ENCODE data around the gene ARHGEF33.
A peak's percentile ranks its signal among the peaks of the same experiment; 100 is the strongest.

ARHGEF33 gene

DNA sequence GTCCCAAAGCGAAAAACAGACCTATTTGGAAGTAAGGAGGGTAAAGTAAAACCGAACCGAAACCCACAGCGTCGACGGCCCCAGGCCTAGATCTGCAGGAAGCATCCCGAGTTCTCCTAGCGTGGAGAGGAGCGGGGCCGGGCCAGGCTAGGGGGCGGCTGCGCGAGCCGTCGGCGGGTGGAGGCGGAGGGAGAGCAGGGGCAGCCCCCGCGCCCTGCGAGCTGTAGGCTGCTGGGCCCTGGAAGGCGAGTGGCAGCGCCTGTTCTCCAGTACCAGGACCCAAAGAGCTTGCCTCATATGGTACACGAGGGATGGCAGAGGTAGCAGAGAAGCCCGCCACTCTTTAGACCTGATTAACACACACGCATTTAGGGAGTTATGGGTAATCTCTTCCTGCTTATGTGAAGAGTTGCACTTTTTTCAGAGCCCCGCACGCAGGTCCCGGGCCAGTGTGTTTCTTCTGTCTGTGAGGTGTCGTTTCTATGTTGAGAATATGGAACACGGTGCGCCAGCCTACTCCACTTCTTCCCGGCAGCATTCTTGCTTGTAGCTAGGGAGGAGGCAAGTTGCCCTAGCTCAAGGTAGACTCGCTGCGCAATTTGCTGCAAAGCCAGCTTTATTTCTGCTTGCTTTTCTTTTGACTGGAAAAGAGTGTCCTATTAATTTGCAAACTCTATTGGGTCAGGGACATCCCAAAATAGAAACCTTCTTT lies 71.1 kb downstream of the ARHGEF33 start:
- DNase-seq = no peak

DNA sequence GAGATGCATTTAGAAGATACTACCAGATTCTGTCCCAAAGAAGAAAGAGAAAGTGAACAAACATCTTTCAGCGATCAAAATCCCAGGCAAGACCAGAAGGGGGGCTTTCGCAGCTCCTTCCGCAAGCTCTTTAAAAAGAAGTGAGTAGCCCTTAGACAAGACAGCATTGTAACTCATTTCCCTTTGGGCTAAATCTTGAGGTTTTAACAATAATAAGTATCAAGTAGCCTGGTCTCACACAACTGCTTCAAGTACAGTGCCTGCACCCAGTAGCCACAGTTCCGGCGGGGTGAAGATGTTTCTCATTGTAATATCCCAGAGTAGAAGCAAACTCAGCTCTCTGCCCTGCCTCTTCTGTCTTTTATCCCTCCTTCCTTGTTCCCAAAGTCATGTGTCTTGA lies 76.3 kb downstream of the ARHGEF33 start:
- no peak for DNase-seq

DNA sequence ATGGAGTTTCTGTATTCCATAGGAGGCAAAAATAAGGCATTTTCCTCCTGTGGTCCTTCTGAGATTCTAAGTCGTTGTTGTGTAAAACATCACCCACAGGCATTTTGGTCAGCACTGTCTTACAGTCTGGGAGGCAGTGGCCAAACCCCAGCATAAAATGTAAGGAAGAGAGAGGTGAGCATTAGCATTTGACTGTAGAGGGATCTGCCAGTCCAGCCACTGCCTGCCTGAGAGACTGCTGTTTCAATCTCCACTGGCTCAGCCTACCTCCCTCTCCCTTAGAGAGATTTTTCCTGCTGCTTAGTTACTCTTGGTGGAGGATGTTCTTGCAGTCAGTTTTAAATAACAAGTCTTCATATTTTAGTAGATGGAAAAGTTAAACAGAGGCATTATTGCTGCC lies 77.0 kb downstream of the ARHGEF33 start:
- DNase-seq = no peak

DNA sequence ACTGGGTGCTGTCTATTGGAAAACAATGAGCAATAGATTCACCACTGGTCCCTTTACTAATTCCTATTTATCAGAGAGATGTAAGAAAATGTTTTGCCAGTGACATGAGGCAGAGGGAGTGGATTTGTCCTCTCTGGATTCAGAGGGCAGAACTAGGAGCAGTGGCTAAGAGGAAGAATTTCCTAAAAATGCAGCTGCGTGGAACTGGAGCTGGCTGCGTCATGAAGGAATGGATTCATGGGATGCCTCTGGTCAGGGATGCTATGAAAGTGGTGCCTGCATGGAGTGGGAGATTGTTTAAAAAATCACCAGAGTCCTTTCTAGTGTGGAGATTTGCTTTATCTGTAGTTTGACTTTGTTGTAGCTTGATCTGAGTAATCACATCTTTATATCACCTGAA lies 78.3 kb downstream of the ARHGEF33 start:
- no peak for DNase-seq

DNA sequence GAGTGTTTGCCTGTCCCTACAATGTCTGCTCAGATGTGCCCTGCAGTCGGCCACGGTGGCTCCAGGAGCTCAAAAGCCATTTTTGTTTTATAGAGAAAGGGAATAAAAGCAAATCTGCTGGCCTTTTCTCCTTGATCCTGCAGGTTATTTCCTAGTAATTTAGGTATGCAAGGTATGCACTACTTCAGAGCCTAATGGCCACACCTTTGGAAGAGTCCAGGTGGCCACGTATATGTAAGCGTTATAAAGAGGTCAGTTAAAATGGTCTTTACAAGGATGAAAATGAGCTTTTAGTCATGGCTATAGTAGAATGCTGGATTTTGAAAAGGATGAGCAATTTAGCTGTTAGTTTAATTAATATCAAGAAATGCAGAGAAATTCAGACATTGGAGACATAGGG lies 81.7 kb downstream of the ARHGEF33 start:
- DNase-seq = no peak

DNA sequence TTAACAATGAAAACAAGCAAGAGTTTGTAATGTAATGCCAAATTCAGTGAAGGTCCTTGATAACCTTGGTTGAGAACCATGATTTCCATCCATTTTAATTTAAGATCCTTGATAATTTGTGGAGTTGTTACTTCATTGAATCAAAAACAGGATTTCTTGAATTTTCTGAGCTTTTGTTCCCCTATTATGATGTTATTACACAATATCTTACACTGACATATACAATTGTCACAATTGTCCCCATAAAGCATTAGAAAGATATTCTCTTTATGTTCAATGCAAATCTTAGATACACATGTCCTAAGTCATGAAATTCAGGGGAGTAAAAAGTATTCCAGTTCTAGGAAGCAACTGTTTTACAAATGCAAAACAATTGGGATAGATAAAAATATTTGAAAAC lies 83.6 kb downstream of the ARHGEF33 start:
- no peak for DNase-seq

DNA sequence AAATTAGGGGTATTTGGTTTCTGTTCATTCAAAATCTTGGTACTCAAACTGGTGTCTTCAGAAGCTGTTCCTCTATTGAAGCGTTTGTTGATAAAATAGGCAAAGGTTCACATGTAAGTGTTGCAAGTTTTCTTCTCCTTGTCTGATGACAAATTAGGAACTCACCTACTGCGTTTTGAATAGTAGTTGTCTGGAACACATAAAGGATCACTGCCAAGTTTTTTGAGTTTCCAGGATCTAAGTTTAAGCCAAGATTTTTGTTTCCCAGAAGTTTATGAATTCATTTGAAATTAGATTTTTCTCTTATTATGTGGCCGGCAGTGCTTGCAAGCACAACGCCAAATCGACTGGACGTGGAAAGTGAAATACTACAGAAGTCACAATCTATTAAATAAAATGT lies 85.4 kb downstream of the ARHGEF33 start:
- no peak for DNase-seq

DNA sequence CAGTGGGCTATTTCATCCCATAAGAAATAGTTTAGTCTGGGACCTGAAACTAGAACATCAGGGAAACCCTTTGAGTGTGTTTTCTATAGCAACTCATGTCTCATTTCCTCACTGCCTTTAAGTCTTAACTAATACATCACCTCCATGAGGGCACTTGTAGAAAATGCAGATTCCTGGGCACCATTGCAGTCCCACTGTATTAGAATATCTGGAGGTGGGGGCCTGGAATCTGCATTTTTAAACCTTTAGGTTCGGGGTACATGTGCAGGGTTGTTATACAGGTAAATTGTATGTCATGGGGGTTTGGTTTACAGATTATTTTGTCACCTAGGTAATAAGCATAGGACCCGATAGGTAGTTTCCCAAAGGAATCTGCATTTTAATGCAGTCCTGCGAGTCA lies 87.4 kb downstream of the ARHGEF33 start:
- no peak for DNase-seq

DNA sequence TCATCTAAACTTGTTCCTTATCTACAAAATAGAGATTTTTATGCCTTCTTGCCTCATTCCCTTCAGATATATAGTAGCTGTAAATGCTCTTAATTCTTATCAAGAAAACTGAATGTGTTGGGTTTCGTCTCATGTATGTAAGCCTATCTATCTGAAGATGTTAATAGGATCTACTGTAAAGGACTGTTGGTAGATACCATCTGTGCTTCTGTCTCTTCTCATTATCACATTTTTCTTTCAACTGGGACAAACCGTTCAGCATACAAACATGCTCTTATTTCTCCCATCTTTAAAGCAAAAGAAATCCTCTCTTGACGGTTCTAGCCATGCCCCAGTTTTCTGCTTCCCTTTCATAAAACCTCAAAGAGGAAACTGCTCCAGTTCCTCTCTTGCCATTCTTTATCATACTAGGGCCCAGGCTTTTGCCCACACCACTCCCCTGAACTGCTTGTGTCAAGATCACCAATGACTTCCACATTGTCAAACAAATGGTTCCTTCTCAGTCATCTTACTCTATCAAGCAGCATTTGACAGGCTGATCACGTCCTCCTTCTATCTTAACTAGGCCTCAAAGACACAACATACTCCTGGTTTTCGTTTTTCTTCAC lies 88.7 kb downstream of the ARHGEF33 start:
- peak; percentile 34 for DNase-seq

DNA sequence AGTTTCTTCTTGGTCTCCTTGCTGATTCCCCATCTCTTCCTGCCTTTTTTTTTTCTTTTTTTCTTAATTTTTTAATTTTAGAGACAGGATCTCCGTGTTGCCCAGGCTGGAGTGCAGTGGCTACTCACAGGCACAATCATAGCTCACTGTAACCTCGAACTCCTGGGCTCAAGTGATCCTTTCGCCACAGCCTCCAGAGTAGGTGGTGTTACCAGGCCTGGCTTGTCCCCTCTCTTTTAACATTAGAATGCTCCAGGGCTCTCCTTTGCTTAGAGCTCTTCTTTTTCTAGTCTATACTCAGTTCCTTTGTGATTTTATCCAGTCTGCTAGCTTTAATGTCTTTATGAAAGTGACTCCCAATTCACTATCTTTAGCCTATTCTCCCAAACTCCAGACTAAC lies 89.2 kb downstream of the ARHGEF33 start:
- no peak for DNase-seq

DNA sequence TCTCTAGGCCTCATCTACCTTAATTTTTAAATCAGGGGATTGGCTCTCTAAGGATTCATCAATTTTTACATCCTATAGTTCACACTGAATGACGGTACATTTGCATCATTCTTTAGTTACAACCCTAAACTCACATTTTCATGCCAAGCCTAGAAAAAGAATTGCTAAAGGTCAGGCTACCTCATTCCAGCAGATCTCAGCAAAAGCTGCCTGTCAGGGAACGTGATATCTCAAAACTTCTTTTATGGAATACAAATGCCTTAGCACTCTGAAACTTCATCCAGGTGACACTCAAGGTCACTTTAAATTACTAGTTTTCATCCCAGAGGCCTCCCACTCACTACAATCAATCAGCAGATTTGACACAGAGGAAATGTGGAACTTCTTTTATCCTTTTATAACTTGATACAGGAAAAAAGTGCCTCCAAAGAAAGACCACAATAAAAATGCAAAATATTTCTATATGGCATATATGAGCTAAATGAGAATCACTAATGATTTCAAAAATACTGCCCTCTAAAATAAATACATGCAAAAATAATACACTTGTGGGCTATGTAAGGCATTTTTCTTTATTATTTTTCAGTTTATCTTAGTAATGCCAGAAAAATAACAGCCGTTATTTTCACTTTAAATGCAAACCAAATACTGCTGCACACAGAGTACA lies 91.5 kb downstream of the ARHGEF33 start:
- no peak for DNase-seq

DNA sequence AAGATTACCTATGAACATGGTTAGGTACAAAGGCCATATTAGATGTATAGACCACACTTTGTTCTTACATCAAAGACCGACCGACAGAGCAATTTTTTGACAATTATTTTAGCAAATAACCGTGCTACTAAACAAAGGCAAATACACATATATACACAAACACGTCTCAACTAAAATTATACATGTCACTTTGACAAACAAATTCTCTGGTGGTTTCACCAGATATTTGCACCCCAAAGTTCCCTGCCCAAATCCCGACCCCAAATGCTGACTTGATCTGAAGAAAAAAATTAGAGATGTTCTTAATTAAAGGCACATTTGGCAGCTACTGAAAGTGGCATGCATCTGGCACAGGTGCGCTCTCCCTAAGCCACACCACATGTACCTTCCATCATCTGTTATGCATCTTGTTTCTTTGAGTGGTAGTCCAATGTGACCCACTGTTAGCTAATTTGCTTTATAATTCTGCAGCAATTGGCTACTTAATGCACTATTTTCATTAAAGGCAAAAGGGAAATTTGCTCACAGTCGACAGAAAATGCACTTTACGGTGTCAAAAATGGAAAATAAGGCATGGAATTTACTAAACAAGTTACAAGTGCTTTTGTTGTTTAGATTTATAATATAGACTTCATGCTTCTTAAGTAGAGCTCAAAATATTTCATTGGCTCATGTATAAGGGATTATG lies 92.1 kb downstream of the ARHGEF33 start:
- no peak for DNase-seq

DNA sequence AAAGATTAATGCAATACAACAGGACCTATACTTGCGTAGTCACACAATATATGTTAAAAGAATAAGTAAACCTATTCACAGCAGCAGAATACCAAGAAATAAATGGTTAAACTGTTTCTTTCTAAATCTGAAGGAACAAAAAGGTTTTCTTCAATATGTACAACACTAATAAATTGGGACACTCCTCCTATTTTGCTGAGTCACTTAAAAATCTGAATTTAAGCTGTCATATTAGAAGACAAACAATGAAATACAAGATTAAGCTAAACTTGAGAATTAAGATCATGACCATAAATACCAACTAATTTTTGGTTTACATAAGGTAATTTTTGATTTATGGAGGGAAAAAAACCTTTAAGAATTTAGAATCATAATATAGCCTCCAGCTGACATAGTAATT lies 92.8 kb downstream of the ARHGEF33 start:
- no peak for DNase-seq

DNA sequence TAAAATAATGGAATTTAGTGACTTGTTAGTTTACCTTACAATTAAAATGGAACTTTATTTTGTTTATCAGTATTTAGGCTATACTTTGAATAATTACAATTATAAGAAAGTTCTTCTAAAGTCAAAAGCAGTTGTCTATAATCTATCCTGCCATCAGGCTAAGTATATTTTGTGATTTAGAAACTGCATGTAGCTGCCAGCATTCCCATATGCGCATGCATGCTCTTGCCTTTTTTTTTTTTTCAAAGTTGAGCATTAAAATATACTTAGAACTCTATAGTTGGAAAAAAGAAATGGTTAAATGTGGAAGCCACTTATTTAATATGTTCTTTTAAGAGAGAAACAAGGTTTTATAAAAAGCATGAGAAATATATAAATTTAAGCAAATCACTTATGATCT lies 99.0 kb downstream of the ARHGEF33 start:
- no peak for DNase-seq

DNA sequence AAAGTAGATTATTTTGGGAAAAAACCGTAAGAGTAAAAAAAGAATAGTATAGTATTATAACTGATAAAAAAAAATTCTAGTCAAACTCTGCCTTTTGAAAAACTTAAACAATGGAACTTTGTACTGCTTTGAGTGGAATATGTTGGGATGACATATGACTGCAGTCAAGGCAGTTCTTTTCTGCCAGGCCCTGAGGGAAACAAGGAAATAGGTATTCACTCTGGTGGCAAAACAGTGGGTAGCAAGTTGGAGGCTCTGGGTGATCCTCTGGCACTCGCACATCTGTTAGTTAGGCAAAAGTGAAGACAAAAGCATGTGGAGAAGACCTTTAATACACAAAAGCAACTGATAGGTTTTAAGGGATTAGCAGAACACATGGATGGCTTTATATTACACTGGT lies 102.2 kb downstream of the ARHGEF33 start:
- no peak for DNase-seq

DNA sequence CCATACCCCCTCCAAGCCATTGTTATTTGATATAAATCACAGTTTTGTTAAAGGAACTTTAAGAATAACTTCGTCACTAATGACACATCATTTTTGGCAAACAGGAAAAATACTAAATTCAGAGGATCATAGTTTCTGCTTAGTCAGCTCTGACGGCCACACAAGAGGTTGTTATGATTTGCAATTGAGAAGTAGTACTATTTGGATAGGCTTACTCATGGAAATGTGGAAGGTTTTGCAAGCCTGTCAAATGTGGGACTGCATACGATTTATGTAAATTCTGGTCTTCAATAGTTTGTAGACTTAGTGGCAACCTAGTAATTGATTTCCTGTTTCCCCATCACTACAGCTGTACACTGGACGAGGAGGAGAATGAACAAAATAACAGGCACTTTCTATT lies 108.1 kb downstream of the ARHGEF33 start:
- DNase-seq = no peak

DNA sequence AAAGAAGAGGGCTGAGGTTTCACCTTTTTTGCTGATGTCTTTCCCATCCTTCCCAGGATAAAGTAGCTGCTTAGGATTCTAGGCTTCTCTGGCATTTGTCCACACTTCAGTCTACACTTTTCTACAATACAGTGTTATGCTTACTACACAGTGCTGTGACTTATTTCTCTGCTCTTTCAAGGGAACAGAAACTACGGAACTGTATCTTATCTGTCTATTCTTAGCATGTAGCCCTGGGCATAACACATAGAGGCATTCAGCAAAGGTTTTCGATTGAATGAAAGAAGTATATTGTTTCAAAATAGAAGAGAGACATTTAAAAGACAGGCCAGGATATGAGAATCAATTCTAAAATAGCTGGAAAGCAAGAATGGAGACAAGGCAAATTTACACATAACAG lies 110.9 kb downstream of the ARHGEF33 start:
- no peak for DNase-seq

DNA sequence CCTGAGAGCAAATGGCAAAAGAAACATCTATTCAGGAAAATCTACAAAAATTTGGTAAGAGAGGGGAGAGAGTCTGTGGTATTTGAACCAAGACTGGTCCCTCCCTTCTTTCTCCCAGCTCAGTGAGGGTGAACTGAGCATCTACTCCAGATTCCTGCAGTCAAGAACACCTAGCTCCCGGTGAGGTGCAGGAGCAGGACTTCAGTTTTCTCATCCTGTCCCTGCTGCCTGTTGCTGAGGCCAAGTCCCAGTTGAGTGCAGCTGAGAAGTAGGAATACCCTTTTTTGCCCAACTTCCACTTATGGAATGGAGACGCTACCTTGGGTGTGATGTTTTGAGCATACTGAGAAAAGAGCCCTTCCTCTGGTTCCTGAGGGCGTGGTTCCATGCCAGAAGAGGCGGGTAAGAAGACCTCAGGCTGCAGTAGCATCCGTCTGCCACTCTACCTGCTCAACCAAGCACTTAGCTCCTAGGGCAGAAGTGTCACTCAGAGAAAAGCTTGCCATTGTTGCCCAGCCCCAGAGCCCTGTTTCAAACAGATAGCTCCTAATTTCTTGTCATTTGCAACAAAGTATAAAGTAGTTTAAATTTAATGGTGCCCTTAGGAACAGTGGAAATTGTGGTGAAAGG lies 118.3 kb downstream of the ARHGEF33 start:
- no peak for DNase-seq

DNA sequence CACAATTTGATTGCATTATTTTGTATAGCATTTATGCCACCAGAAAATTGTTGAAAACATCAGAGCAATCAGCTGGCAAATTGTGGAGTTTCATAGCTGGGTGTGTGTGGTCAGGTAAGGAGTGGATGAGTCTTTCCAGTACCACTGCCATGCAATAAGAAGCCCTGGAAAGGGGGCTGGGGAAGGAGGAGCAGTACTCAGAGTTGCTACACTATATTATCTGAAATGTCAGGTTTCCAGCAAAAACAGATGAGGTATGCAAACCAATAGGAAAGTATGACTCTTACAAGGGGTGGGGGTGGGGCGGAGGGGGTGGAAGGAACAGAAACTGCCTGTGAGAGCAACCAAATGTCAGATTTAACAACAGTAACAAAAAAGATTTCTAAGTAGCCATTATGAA lies 119.0 kb downstream of the ARHGEF33 start:
- no peak for DNase-seq

DNA sequence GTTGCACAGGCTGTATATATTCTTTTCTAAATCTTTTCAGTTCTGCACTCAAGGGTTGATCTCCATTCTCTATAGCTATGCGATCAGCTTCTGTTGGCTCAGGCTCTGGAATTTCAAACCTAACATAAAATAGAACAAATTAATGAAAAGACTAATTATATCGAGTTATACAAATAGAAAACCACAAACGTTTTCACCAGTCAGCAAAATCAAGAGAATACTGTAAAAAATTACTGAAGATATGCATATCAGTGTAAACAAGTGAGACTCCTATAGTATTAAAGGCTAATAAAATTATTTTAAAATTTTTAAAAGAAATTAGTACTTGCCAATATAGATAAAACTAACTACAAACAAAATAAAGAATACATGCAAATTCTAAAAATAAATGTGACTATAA lies 124.2 kb downstream of the ARHGEF33 start:
- no peak for DNase-seq

DNA sequence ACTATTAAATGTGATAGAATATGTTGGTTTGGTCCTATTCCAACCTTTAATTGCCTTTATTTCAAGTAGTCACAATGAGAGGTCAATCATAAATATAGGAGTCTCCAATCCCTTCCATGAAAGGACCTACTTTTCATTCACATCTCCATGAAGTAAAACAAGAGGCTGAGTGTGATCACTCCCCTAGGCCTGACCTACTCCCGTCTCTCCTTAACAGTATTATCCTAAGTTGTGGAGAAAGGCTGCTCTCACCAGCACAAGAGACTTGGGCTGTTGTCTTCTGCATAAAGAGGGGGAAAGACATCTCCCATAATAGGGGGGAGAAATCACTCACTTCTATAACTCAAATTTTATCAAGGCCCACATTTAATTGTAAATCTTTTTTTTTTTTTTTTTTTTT lies 125.7 kb downstream of the ARHGEF33 start:
- no peak for DNase-seq

DNA sequence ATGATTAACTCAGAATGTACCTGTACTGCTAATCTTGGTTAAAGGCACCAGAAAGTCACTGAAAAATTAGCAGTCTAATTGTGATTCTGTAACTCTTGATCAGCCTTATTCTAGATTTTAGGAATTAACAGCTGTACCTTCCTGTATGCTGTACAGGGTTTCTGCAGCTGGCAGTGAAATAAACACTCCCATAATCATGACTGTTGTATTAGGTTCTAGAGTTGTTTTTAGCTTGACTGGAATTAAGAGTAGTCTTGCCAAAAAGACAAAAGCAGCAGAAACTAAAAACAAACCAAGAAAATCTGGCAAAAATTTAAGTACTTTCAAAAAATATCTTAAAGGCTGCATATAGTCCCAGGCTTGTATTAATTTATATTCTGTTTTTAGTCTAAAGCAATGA lies 127.7 kb downstream of the ARHGEF33 start:
- no peak for DNase-seq

DNA sequence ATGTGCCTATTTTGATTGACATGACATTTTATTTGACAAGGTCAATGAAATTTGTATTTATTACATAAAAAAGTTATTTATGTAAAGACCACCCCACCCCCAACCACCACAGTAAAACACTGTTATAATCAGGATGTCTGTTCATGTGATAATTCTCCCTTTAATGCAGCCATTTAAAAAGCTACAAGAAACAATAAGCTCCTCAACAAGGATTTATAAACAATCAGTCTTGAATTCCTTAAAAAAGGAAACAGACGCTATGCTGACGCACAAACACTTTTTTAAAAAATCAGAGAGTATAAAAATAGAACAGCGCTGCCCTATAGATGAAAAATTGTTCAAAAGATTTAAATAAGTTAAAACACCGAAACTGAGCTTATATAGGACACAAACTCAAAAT lies 129.0 kb downstream of the ARHGEF33 start:
- no peak for DNase-seq

DNA sequence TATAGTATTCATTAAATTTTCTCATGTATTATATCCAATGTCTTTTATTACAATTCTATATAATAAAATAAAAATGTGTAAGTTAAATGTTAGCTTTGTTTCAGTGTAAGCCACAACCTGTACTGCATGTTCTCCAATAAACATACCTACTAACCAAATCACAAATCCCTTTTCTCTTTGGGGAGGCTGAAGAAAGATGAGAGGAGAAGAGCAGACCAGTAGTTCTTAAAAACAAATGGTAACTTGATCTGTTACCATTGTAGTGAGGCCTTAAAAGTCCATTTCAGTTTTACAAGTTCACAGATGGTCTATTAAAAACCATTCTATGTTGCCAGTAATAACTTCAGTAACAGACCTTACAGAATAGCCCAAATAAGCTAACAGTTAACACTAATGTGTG lies 130.7 kb downstream of the ARHGEF33 start:
- no peak for DNase-seq
